Measurements from ENCODE around the gene SLC1A2.

The SLC1A2 gene

DNA sequence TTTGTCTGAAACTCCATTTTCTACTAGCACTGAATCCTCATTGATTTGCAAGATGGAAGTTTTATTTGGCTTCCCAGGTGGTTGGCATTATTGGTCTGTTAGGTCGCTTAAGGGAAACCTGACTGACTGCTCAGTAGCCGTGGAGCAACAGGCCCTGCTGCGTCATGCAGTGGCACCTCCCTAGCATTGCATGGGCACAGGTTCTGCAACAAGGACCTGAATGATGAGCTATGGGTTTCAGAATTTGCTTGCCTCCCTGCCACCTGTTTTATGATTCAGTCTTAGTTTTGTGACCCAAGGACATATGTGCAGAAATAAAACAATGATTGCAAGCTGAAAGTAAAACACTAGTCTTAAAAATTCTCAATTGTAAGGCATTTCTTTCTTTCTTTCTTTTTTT is 128.5 kb downstream of the SLC1A2 start:
- Histone ChIP-seq H3K27me3 (ENCODE audit: insufficient read depth, low read depth, severe bottlenecking) (no peaks in the 10 kb centered on the region), H3K36me3 (peaks cover 32% of the 10 kb centered on the region), H3K27ac (no peak overlapping the region), H3K9me3 (ENCODE audit: severe bottlenecking) (no peaks in the 10 kb centered on the region), H3K4me3 (ENCODE audit: low read depth, low read length) (no peak overlapping the region)
- DNase-seq = no peak
- TF ChIP-seq, protein P1, sequence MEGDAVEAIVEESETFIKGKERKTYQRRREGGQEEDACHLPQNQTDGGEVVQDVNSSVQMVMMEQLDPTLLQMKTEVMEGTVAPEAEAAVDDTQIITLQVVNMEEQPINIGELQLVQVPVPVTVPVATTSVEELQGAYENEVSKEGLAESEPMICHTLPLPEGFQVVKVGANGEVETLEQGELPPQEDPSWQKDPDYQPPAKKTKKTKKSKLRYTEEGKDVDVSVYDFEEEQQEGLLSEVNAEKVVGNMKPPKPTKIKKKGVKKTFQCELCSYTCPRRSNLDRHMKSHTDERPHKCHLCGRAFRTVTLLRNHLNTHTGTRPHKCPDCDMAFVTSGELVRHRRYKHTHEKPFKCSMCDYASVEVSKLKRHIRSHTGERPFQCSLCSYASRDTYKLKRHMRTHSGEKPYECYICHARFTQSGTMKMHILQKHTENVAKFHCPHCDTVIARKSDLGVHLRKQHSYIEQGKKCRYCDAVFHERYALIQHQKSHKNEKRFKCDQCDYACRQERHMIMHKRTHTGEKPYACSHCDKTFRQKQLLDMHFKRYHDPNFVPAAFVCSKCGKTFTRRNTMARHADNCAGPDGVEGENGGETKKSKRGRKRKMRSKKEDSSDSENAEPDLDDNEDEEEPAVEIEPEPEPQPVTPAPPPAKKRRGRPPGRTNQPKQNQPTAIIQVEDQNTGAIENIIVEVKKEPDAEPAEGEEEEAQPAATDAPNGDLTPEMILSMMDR (IDR thresholded peaks at IDR 0.05; ENCODE audit: low read depth, low read length) = no peak

DNA sequence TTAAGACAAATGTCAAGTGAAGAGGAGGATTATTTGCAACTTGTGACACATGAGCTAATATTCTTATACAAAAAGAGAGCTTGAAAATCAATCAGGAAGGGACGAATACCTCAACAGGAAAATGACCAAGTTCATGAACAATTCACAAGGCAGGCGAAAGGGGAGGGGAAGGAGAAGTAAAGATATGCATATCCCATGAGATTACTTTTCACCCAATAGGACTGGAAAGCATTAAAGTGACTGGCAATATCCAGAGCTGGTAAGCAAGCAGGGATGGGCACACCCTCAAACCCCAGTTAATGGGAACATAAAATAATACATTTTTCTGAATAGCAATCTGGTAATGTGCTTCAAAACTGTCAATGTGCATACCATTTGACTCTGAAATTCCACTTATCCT is 129.5 kb downstream of the SLC1A2 start:
- Histone ChIP-seq H3K27ac (no peak overlapping the region), H3K36me3 (peaks cover 36% of the 10 kb centered on the region), H3K9me3 (ENCODE audit: severe bottlenecking) (no peaks in the 10 kb centered on the region), H3K27me3 (ENCODE audit: insufficient read depth, low read depth, severe bottlenecking) (no peaks in the 10 kb centered on the region), H3K4me3 (ENCODE audit: low read depth, low read length) (no peak overlapping the region)
- DNase-seq = no peak
- TF ChIP-seq, protein P1 (IDR thresholded peaks at IDR 0.05; ENCODE audit: low read depth, low read length) = no peak

DNA sequence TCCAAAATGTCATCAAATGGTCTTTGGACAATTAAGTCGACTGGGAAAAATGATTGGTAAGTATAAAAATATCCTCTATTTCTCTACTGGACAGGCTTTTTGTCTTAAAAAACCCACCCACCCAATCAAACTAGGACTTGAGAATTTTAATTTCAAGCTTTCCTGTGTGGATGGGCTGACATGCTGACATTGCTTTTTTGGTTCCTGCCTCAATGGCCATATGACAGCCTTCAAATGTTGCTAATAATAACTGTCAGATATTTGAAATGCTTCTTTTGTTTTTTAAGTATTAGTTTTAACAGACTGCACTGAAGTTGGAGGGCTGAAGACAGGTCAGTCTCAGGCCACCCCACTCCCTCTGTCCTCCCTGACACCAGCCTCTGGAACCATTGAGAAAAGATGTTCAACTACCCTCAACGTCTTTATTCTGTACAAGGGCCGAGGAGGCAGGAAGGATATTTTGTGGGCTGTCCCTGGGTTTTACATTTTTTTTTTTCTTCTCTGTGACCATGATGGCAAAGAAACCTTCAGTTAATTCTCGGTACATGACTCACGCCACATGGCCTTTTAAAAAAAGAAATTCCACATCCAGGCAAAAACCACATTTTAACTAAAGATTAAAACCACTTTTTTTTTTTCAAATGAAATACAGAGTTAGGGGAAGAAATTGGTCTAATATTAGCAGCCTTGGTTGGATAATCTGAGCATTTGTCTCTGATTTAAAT is 130.4 kb downstream of the SLC1A2 start:
- H3K9me3 ChIP-seq (ENCODE audit: severe bottlenecking) = no peaks in the 10 kb centered on the region
- no peak overlapping the region for H3K27ac ChIP-seq
- peaks cover 41% of the 10 kb centered on the region for H3K36me3 ChIP-seq
- no peak overlapping the region for H3K4me3 ChIP-seq (ENCODE audit: low read depth, low read length)
- H3K27me3 ChIP-seq (ENCODE audit: insufficient read depth, low read depth, severe bottlenecking) = no peaks in the 10 kb centered on the region
- TF ChIP-seq, protein P1 (IDR thresholded peaks at IDR 0.05; ENCODE audit: low read depth, low read length) = no peak
- no peak for DNase-seq

DNA sequence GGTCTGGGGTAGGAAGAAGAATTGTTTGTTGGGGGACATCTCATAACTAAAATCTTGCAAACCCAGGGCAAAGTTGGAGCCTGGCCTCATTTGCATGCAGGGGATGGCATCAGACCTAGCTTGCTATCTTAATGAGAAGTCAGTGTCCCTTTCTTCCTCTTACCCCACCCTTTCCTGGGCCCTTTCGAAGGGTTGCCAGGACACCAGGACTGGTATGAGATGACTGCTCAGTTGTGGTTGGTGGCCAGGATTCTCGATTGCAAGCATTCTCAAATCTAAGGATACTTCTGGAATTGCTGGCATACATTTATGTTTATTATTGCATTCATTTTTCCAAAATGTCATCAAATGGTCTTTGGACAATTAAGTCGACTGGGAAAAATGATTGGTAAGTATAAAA is 131.0 kb downstream of the SLC1A2 start:
- TF ChIP-seq, protein P1 (IDR thresholded peaks at IDR 0.05; ENCODE audit: low read depth, low read length) = no peak
- H3K9me3 ChIP-seq (ENCODE audit: severe bottlenecking) = no peaks in the 10 kb centered on the region
- H3K4me3 ChIP-seq (ENCODE audit: low read depth, low read length) = no peak overlapping the region
- DNase-seq = no peak
- H3K27me3 ChIP-seq (ENCODE audit: insufficient read depth, low read depth, severe bottlenecking) = no peaks in the 10 kb centered on the region
- H3K36me3 ChIP-seq = peaks cover 42% of the 10 kb centered on the region
- no peak overlapping the region for H3K27ac ChIP-seq

DNA sequence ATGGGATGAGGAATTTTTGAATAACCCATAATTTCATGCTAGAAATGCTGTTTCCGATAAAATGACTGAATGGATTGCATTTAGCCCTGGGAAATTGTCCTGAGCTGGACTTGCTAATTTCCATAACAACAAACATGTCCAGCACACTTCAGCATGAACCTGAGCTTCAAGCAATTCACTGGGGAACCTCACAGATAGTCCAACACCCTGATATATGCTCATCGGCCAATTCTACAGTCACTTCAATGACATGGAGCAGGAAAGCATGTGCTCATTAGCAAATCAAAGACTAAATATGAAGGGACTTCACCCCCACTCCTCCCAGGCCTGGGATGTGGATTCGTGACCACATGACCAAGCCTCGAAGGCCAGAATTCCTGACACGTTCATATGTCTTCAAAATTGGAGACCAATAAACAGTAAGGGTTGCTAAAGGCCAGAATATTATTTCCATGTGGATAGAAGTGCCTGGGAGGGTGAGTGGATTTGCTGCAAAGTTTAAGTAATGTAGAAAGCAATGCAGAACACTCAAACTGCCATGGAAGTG is 131.9 kb downstream of the SLC1A2 start:
- Histone ChIP-seq H3K36me3 (peaks cover 38% of the 10 kb centered on the region), H3K27me3 (ENCODE audit: insufficient read depth, low read depth, severe bottlenecking) (no peaks in the 10 kb centered on the region), H3K4me3 (ENCODE audit: low read depth, low read length) (no peak overlapping the region), H3K27ac (no peak overlapping the region), H3K9me3 (ENCODE audit: severe bottlenecking) (no peaks in the 10 kb centered on the region)
- no peak for DNase-seq
- TF ChIP-seq, protein P1 (IDR thresholded peaks at IDR 0.05; ENCODE audit: low read depth, low read length) = no peak

DNA sequence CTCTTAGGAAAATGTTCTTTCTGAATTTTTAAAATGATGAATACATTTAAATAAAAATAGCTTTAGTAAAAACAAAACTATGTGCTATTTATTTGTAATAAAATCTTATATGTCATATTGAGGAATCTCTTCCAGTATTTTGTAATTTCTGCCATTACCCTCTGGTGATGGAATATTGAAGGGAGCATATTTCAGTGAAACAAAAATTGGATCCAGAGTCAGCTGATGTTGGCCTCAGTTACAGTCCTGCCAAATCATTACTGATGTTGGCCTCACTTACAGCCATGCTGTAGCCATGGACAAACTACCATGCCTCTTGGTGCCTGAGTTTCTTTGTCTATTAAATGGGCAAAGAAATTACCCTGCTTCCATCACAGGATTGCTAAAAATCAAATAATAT is 133.2 kb downstream of the SLC1A2 start:
- Histone ChIP-seq H3K36me3 (peaks cover 43% of the 10 kb centered on the region), H3K4me3 (ENCODE audit: low read depth, low read length) (no peak overlapping the region), H3K27me3 (ENCODE audit: insufficient read depth, low read depth, severe bottlenecking) (no peaks in the 10 kb centered on the region), H3K27ac (no peak overlapping the region), H3K9me3 (ENCODE audit: severe bottlenecking) (no peaks in the 10 kb centered on the region)
- TF ChIP-seq, protein P1 (IDR thresholded peaks at IDR 0.05; ENCODE audit: low read depth, low read length) = no peak
- no peak for DNase-seq

Data from WERI-Rb-1 (cell line).